H9 (cell line): ENCODE measurements around the gene NCAM1. TPM values are rescaled to one million over a fixed set of nuclear protein-coding genes. Genes with fewer than 3 reads are reported as not detected.

Experiments
- DNase-seq: peaks from one replicate; pipeline ENCODE4 v3.0.0-alpha.2; 2017
- H2AFZ ChIP-seq: one replicate; pipeline ENCODE4 v1.6.1; 2013; ENCODE audit warnings: mild to moderate bottlenecking, low read length, control low read depth, moderate library complexity
- H2AK5ac ChIP-seq: 2 replicates; pipeline ENCODE4 v1.6.1; 2013; ENCODE audit warnings: low read length, control low read depth, mixed read lengths; ENCODE audit not compliant: insufficient read length
- H2BK120ac ChIP-seq: one replicate; pipeline ENCODE4 v1.6.1; 2013; ENCODE audit warnings: low read depth, mild to moderate bottlenecking, low read length, control low read depth, inconsistent platforms; ENCODE audit not compliant: poor library complexity, severe bottlenecking
- H2BK12ac ChIP-seq: 2 replicates; pipeline ENCODE4 v1.6.1; 2013; ENCODE audit warnings: low read length, control low read depth, mixed read lengths, low read depth; ENCODE audit not compliant: insufficient read length
- H2BK15ac ChIP-seq: 2 replicates; pipeline ENCODE4 v1.6.1; 2013; ENCODE audit warnings: low read depth, low read length, control low read depth
- H2BK20ac ChIP-seq: one replicate; pipeline ENCODE4 v1.6.1; 2013; ENCODE audit warnings: low read depth, mild to moderate bottlenecking, low read length, control low read depth, inconsistent platforms; ENCODE audit not compliant: poor library complexity, severe bottlenecking
- H2BK5ac ChIP-seq: 2 replicates; pipeline ENCODE4 v1.6.1; 2013; ENCODE audit warnings: low read length, control low read depth, mixed read lengths; ENCODE audit not compliant: insufficient read length
- H3K14ac ChIP-seq: 2 replicates; pipeline ENCODE4 v1.6.1; 2013; ENCODE audit warnings: low read length, control low read depth; ENCODE audit not compliant: insufficient read depth
- H3K18ac ChIP-seq: 2 replicates; pipeline ENCODE4 v1.6.1; 2013; ENCODE audit warnings: low read depth, mild to moderate bottlenecking, mixed read lengths, low read length, control low read depth; ENCODE audit not compliant: insufficient read length
- H3K23ac ChIP-seq: 2 replicates; pipeline ENCODE4 v1.6.1; 2013; ENCODE audit warnings: low read length, control low read depth, mixed read lengths, low read depth; ENCODE audit not compliant: insufficient read length
- H3K23me2 ChIP-seq: 2 replicates; pipeline ENCODE4 v1.6.1; 2013; ENCODE audit warnings: low read depth, mild to moderate bottlenecking, mixed read lengths, low read length, control low read depth; ENCODE audit not compliant: insufficient read length, poor library complexity, severe bottlenecking
- H3K27ac ChIP-seq: 2 replicates; pipeline ENCODE4 v1.5.1; 2013; ENCODE audit warnings: low read length, control low read depth, mixed read lengths, low read depth; ENCODE audit not compliant: insufficient read length
- H3K27me3 ChIP-seq: 2 replicates; pipeline ENCODE4 v1.6.1; 2013; ENCODE audit warnings: low read length, control low read depth, inconsistent platforms; ENCODE audit not compliant: insufficient read depth
- H3K4ac ChIP-seq: 2 replicates; pipeline ENCODE4 v1.6.1; 2013; ENCODE audit warnings: low read depth, mild to moderate bottlenecking, control low read depth, inconsistent platforms, low read length, moderate library complexity
- H3K4me1 ChIP-seq: 2 replicates; pipeline ENCODE4 v1.6.1; 2013; ENCODE audit warnings: low read length, control low read depth, inconsistent platforms; ENCODE audit not compliant: insufficient read depth
- H3K4me2 ChIP-seq: 2 replicates; pipeline ENCODE4 v1.6.1; 2013; ENCODE audit warnings: low read length, control low read depth, mixed read lengths; ENCODE audit not compliant: insufficient read length, insufficient read depth
- H3K56ac ChIP-seq: 2 replicates; pipeline ENCODE4 v1.6.1; 2013; ENCODE audit warnings: low read depth, mild to moderate bottlenecking, mixed read lengths, low read length, control low read depth; ENCODE audit not compliant: insufficient read length
- H3K79me1 ChIP-seq: 2 replicates; pipeline ENCODE4 v1.6.1; 2013; ENCODE audit warnings: low read depth, mild to moderate bottlenecking, moderate library complexity, low read length, control low read depth, inconsistent platforms; ENCODE audit not compliant: insufficient read depth, poor library complexity, severe bottlenecking
- H3K79me2 ChIP-seq: 2 replicates; pipeline ENCODE4 v1.6.1; 2013; ENCODE audit warnings: low read length, control low read depth, inconsistent platforms; ENCODE audit not compliant: insufficient read depth
- H3K9ac ChIP-seq: 2 replicates; pipeline ENCODE4 v1.6.1; 2013; ENCODE audit warnings: low read length, control low read depth, mixed read lengths; ENCODE audit not compliant: insufficient read length; ENCODE audit errors: extremely low read depth
- H3K9me3 ChIP-seq: one replicate; pipeline ENCODE4 v1.6.1; 2013; ENCODE audit warnings: low read depth, low read length, inconsistent platforms; ENCODE audit not compliant: control insufficient read depth
- H3T11ph ChIP-seq: one replicate; pipeline ENCODE4 v1.6.1; 2013; ENCODE audit warnings: mild to moderate bottlenecking, low read length, control low read depth, inconsistent platforms
- H4K20me1 ChIP-seq: one replicate; pipeline ENCODE4 v1.6.1; 2013; ENCODE audit not compliant: control insufficient read depth, insufficient read length, insufficient read depth
- H4K5ac ChIP-seq: 2 replicates; pipeline ENCODE4 v1.6.1; 2013; ENCODE audit warnings: low read depth, mild to moderate bottlenecking, mixed read lengths, low read length, control low read depth; ENCODE audit not compliant: insufficient read length
- H4K8ac ChIP-seq: replicated peaks from 2 replicates; pipeline ENCODE4 v1.6.1; 2013; ENCODE audit warnings: low read length, control low read depth, mixed read lengths, low read depth; ENCODE audit not compliant: insufficient read length
- H4K91ac ChIP-seq: 2 replicates; pipeline ENCODE4 v1.6.1; 2013; ENCODE audit warnings: low read depth, mild to moderate bottlenecking, moderate library complexity, mixed read lengths, low read length, control low read depth; ENCODE audit not compliant: insufficient read length
- H3K27ac Mint-ChIP-seq, 3 experiments: 2 replicates in 2 of 3; 3 replicates in 1 of 3; pipeline ENCODE4 v1.8.0; 2020 to 2021; ENCODE audit warnings: mixed read lengths in 3 of 3, mild to moderate bottlenecking in 1 of 3, moderate library complexity in 1 of 3
- H3K27me3 Mint-ChIP-seq: 2 replicates; pipeline ENCODE4 v1.8.0; 2021; ENCODE audit warnings: low read depth, mild to moderate bottlenecking, moderate library complexity, mixed read lengths
- H3K36me3 Mint-ChIP-seq, 3 experiments: 2 replicates in 2 of 3; 3 replicates in 1 of 3; pipeline ENCODE4 v1.8.0; 2020 to 2021; ENCODE audit warnings: low read depth in 3 of 3, mixed read lengths in 3 of 3; ENCODE audit not compliant: insufficient read depth in 1 of 3
- H3K4me1 Mint-ChIP-seq, 2 experiments: 2 replicates each; pipeline ENCODE4 v1.8.0; 2020; ENCODE audit warnings: mixed read lengths in 2 of 2
- H3K4me3 Mint-ChIP-seq, 2 experiments: 2 replicates in 1 of 2; 3 replicates in 1 of 2; pipeline ENCODE4 v1.8.0; 2020 to 2021; ENCODE audit warnings: mild to moderate bottlenecking in 2 of 2, mixed read lengths in 2 of 2, moderate library complexity in 1 of 2
- H3K9me3 Mint-ChIP-seq, 2 experiments: 2 replicates in 1 of 2; 3 replicates in 1 of 2; pipeline ENCODE4 v1.8.0; 2020; ENCODE audit warnings: mild to moderate bottlenecking in 2 of 2, mixed read lengths in 2 of 2, moderate library complexity in 1 of 2
- CTCF ChIP-seq: fragments of 200-600 bp; sonication (generic); conservative IDR thresholded peaks from 3 replicates; pipeline ENCODE4 v1.8.0; 2021; ENCODE audit warnings: antibody characterized with exemption, mild to moderate bottlenecking
- WGBS: extraction: QIAGEN DNeasy Blood & Tissue Kit; methylation state at CpG from one replicate; pipeline ENCODE4 v1.1.7; 2013; ENCODE audit warnings: missing lambda C conversion rate, low lambda C conversion rate, mixed read lengths; ENCODE audit not compliant: insufficient read length; ENCODE audit errors: extremely low coverage; 5-methylcytosine and 5-hydroxymethylcytosine counted together
- total RNA-seq: library from RNA; stranded (reverse); gene quantifications from 2 replicates; pipeline ENCODE4 v1.2.1, GENCODE V29; 2021

Gene NCAM1
- total RNA-seq, 1 experiment from 2014 or later: 2.5 TPM

GRCh38 chr11:113160808-113161124 lies 199.5 kb downstream of the NCAM1 start:
- no peak overlapping the region for H3K14ac ChIP-seq
- no peaks in the 10 kb centered on the region for H3K79me1 ChIP-seq
- H3K23me2 ChIP-seq: no peaks in the 10 kb centered on the region
- no peak overlapping the region for H2BK12ac ChIP-seq
- no peaks in the 10 kb centered on the region for H3K9me3 Mint-ChIP-seq
- no peak overlapping the region for H3K18ac ChIP-seq
- no peaks in the 10 kb centered on the region for H3K4me1 ChIP-seq
- no peak for DNase-seq
- H3K4me3 Mint-ChIP-seq: no peak overlapping the region
- no peak overlapping the region for H2AFZ ChIP-seq
- H3K36me3 Mint-ChIP-seq: no peaks in the 10 kb centered on the region
- H3K56ac ChIP-seq: no peak overlapping the region
- H3K27ac ChIP-seq: no peak overlapping the region
- no peak overlapping the region for H3K27ac Mint-ChIP-seq
- no peak overlapping the region for H3K4ac ChIP-seq
- no peak overlapping the region for H4K5ac ChIP-seq
- no CpG with 5 or more reads among the region's 6 CpGs for WGBS
- H3K4me1 Mint-ChIP-seq: peaks cover 9 to 11% of the 10 kb centered on the region in 2 experiments
- no peak overlapping the region for H2AK5ac ChIP-seq
- H3K4me2 ChIP-seq: no peak overlapping the region
- H3K9ac ChIP-seq: no peak overlapping the region
- no peak for TF ChIP-seq CTCF
- no peak overlapping the region for H2BK15ac ChIP-seq
- H4K8ac ChIP-seq: no peak overlapping the region
- H2BK5ac ChIP-seq: no peak overlapping the region
- H3K23ac ChIP-seq: no peak overlapping the region
- H3K27me3 Mint-ChIP-seq: no peaks in the 10 kb centered on the region; the same call in none of the 2 replicates
- no peak overlapping the region for H4K91ac ChIP-seq
- no peaks in the 10 kb centered on the region for H4K20me1 ChIP-seq
- H3K9me3 ChIP-seq: no peaks in the 10 kb centered on the region
- no peak overlapping the region for H3T11ph ChIP-seq
- H3K27me3 ChIP-seq: no peaks in the 10 kb centered on the region
- no peaks in the 10 kb centered on the region for H3K79me2 ChIP-seq
- H2BK20ac ChIP-seq: no peak overlapping the region
- H2BK120ac ChIP-seq: no peak overlapping the region
